GM18517 (cell line): ENCODE measurements around the gene SPTA1.

ENCODE experiments used
- ATAC-seq: cut with Tn5 transposase; IDR thresholded peaks from one replicate; pipeline ENCODE4 v1.9.1; 2021; ENCODE audit warnings: mild to moderate bottlenecking, moderate library complexity; ENCODE audit not compliant: unreplicated experiment

SPTA1 gene

GRCh38 chr1:158577561-158577960 is 109.0 kb downstream of the SPTA1 start:
- no peak for ATAC-seq

- ATAC-seq: no peak
Measured at GRCh38 chr1:158572226-158572625, 114.3 kb downstream of the SPTA1 start.

GRCh38 chr1:158570480-158570879 is 116.0 kb downstream of the SPTA1 start, which contains the start of gene OR6P1:
Gene OR6P1 (minus strand): TSS chr1:158570580. CDS start chr1:158563604, 6,976 bp downstream.
- ATAC-seq: no peak

- ATAC-seq: no peak
Measured at GRCh38 chr1:158564608-158565007, 121.9 kb downstream of the SPTA1 start.

- no peak for ATAC-seq
Measured at GRCh38 chr1:158563853-158564252, 122.7 kb downstream of the SPTA1 start.
